Right lobe of liver (tissue), 6 donors: ENCODE data around the gene COL6A1. TPM values are rescaled to one million over a fixed set of nuclear protein-coding genes. Genes with fewer than 3 reads are reported as not detected.

ENCODE experiments used
- ATAC-seq, 4 donors: fragments of 200-7000 bp; cut with Tn5 transposase; one replicate each; pipeline ENCODE4 v1.9.1; 2020; ENCODE audit warnings: mild to moderate bottlenecking in 4 of 4, moderate library complexity in 4 of 4
- DNase-seq, 3 donors: peaks; one replicate each; pipeline ENCODE4 v3.0.0-alpha.2; 2020
- H3K27ac ChIP-seq, 3 donors: fragments of 200-600 bp; one replicate each; pipeline ENCODE4 v1.8.0; 2022
- H3K27me3 ChIP-seq, 2 donors: fragments of 200-600 bp; one replicate each; pipeline ENCODE4 v1.8.0; 2022
- H3K36me3 ChIP-seq, 4 donors: fragments of 200-600 bp; sonication (generic) in 1 of 4; one replicate each; pipeline versions ENCODE4 v1.5.1 to v1.8.0; 2017 to 2022; ENCODE audit warnings: control low read depth in 1 of 4
- H3K4me1 ChIP-seq, 4 donors: fragments of 200-600 bp; sonication (generic) in 1 of 4; one replicate each; pipeline versions ENCODE4 v1.5.1 to v1.8.0; 2017 to 2022; ENCODE audit warnings: control low read depth in 1 of 4
- H3K4me3 ChIP-seq, 3 donors: fragments of 200-600 bp; one replicate each; pipeline ENCODE4 v1.8.0; 2022
- H3K9me3 ChIP-seq, 4 donors: fragments of 200-600 bp; sonication (generic) in 1 of 4; one replicate each; pipeline versions ENCODE4 v1.5.1 to v1.8.0; 2017 to 2022; ENCODE audit warnings: control low read depth in 1 of 4
- POLR2A ChIP-seq: fragments of 450-650 bp; IDR thresholded peaks from one replicate; pipeline ENCODE4 v1.6.1; 2017; ENCODE audit warnings: antibody characterized with exemption, mild to moderate bottlenecking
- WGBS: methylation state at CpG from one replicate; pipeline ENCODE4 v1.1.6; 2018; ENCODE audit warnings: low coverage, low lambda C conversion rate; ENCODE audit not compliant: insufficient coverage; ENCODE audit errors: missing lambda C conversion rate; 5-methylcytosine and 5-hydroxymethylcytosine counted together
- intact Hi-C, 2 donors: fragments of 100-400 bp; cut with DNase I; formaldehyde crosslinking; loops; one replicate each; pipeline versions ENCODE4 v1.11.2 to v1.14.1; 2022
- total RNA-seq, 6 experiments: library from RNA; depleted of rRNA in 2 of 6; stranded (reverse); fragments of >200 nt in 2 of 6; fragmentation: NEBNext Ultra II Directional in 3 of 6; extraction: Animal tissue kit (Norgen Biotek cat#: 25700) in 3 of 6; gene quantifications; one replicate each; pipeline versions ENCODE4 v1.1.0 to v1.2.4, GENCODE V29; 2016 to 2023
- TF ChIP-seq, protein P1 (sequence below), 4 donors: fragments of 200-600 bp in 3 of 4; fragments of 450-650 bp in 1 of 4; IDR thresholded peaks; one replicate each; pipeline versions ENCODE4 v1.5.1 to v1.8.0; 2016 to 2022; ENCODE audit warnings: antibody characterized with exemption in 4 of 4, mild to moderate bottlenecking in 2 of 4
- donor health status: DM: no; HTN: yes; CAD: no.
- donor health status: DM: no; HTN: no; CAD: no.
- donor health status: DM: no; HTN: no; CAD: no.
- donor health status: DM: no; HTN: yes; CAD: no.
- donor health status: DM: no; HTN: yes; CAD: no.

The COL6A1 gene
- total RNA-seq, 6 experiments from 2014 or later: 28.2 to 79.9 (median 51.1) TPM

DNA sequence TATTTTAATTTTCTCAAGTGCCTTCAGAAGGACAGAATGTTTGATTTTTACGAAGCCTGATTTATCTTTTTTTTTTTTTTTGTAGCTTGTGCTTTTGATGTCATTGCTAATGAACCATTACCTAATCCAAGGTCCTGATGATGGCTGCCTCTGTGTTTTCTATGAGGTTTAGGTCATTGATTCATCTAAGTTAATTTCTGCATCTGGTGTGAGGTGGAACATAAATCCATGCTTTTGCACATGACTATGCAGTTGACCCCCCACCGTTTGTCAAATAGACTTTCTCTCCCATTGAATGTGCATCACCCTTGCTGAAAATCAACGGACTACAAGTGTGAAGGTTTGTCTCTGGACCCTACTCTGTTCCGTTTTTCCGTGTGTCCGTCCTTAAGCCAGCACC, 50.5 kb downstream of the COL6A1 start:
- DNase-seq (no peak), ATAC-seq (no peak)
- H3K9me3 ChIP-seq: no peaks in the 10 kb centered on the region
- H3K27me3 ChIP-seq: no peaks in the 10 kb centered on the region
- H3K27ac ChIP-seq: no peak overlapping the region
- intact Hi-C loops: no loop called here
- no peaks in the 10 kb centered on the region for H3K36me3 ChIP-seq
- H3K4me3 ChIP-seq: no peak overlapping the region
- TF ChIP-seq, protein P1, sequence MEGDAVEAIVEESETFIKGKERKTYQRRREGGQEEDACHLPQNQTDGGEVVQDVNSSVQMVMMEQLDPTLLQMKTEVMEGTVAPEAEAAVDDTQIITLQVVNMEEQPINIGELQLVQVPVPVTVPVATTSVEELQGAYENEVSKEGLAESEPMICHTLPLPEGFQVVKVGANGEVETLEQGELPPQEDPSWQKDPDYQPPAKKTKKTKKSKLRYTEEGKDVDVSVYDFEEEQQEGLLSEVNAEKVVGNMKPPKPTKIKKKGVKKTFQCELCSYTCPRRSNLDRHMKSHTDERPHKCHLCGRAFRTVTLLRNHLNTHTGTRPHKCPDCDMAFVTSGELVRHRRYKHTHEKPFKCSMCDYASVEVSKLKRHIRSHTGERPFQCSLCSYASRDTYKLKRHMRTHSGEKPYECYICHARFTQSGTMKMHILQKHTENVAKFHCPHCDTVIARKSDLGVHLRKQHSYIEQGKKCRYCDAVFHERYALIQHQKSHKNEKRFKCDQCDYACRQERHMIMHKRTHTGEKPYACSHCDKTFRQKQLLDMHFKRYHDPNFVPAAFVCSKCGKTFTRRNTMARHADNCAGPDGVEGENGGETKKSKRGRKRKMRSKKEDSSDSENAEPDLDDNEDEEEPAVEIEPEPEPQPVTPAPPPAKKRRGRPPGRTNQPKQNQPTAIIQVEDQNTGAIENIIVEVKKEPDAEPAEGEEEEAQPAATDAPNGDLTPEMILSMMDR (IDR thresholded peaks at IDR 0.05): no peak
- no peak for TF ChIP-seq POLR2A
- WGBS: 79% methylated on average over 6 of the region's 6 CpGs
- H3K4me1 ChIP-seq: no peaks in the 10 kb centered on the region

GRCh38 chr21:46033410-46034400, 52.1 kb downstream of the COL6A1 start:
- DNase-seq (no peak), ATAC-seq (peak; percentile 34 to 76 (median 55))
- WGBS: 64% methylated on average over 19 of the region's 64 CpGs
- TF ChIP-seq, protein P1 (IDR thresholded peaks at IDR 0.05): no peak
- TF ChIP-seq POLR2A: no peak
- Histone ChIP-seq H3K4me3 (no peak overlapping the region), H3K27ac (no peak overlapping the region), H3K27me3 (no peaks in the 10 kb centered on the region), H3K9me3 (no peaks in the 10 kb centered on the region), H3K36me3 (no peaks in the 10 kb centered on the region), H3K4me1 (no peaks in the 10 kb centered on the region)
- intact Hi-C loops: no loop called here

DNA sequence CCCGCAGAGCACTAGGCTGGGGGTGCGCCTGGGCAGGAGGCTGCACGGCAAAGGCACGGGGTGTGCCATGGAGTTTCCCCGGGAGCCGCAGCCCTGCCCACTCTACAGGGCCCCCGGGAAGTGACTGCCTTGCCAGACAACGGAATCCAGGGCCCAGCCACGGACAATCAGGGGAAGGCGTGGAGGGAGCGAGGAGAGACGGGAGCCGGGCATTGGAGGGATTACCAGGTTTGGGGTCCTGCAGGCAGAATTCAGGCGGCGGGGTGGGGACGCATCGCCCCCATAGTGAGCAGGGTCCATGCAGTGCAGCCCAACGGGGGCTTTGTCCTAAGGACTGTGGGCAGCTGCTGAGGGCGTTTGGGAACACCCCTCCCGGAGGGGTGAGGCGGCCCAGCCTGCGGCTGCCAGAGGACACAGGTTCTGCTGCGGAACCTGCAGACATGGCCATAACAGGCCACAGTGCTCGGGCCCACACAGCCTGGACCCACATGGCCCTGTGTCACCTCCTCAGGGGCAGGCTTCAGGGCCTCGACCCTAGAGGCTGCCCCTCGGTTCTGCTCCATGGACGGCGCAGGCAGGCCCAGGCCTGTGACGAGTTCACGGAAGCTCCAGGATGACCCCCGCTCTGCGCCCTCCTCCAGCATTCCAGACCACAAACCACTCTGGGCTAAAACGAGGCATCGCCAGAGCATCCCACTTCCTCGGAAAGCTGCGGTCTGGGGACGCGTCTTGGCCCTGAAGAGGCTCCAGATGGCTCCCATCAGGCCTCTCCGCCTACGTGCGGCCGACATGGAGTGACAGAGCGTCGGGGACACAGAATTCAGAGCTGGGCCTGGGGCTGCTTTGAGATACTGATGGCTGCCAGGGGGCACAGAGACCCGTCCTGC, 54.5 kb downstream of the COL6A1 start:
- H3K9me3 ChIP-seq: no peaks in the 10 kb centered on the region
- intact Hi-C loops: no loop called here
- TF ChIP-seq POLR2A: no peak
- TF ChIP-seq, protein P1 (IDR thresholded peaks at IDR 0.05): no peak
- H3K27ac ChIP-seq: no peak overlapping the region
- H3K4me3 ChIP-seq: no peak overlapping the region
- 83% methylated on average over 24 of the region's 45 CpGs for WGBS
- no peaks in the 10 kb centered on the region for H3K4me1 ChIP-seq
- ATAC-seq: peak; percentile 14 to 56 (median 35)
- H3K36me3 ChIP-seq: no peaks in the 10 kb centered on the region
- DNase-seq: peak in 1 of 3 donors; percentile 52
- H3K27me3 ChIP-seq: no peaks in the 10 kb centered on the region

DNA sequence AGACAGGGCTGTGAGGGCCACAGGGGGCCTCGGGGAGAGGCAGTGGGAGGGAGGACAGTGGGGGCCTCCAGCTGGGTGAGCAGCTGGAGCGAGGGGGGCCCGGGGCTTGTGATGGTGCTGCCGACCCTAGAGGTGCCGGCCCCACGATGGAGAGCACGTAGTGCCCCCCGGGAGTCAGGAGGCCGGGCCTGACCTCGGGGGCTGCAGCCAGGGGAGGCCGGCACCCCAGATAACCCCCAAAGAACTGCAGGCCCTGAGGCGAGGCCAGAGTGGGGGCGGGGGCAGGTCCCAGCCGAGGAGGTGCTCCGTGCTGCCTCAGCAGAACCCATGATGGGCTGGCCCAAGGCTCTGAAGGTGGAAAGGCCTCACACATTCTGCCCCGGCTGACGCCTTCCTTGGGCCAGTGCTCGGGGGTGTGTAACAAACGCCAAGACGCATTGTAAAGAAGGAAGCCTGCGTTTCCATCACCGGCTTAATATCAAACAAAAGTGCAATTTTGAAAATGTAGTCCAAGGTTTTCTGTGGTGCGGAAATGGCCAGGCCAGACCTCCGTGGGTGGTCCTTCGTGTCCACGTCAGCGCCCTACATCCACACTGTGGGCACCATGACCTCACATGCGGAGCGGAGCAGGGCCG, 55.2 kb downstream of the COL6A1 start:
- ATAC-seq: no peak
- intact Hi-C loops: no loop called here
- Histone ChIP-seq H3K27ac (no peak overlapping the region), H3K4me1 (no peaks in the 10 kb centered on the region), H3K36me3 (no peaks in the 10 kb centered on the region), H3K9me3 (no peaks in the 10 kb centered on the region), H3K4me3 (no peak overlapping the region), H3K27me3 (no peaks in the 10 kb centered on the region)
- no peak for TF ChIP-seq POLR2A
- TF ChIP-seq, protein P1 (IDR thresholded peaks at IDR 0.05): no peak
- WGBS: no CpG with 5 or more reads among the region's 30 CpGs
- no peak for DNase-seq
